ENCODE data around the gene TMEM38B.

The TMEM38B gene

DNA sequence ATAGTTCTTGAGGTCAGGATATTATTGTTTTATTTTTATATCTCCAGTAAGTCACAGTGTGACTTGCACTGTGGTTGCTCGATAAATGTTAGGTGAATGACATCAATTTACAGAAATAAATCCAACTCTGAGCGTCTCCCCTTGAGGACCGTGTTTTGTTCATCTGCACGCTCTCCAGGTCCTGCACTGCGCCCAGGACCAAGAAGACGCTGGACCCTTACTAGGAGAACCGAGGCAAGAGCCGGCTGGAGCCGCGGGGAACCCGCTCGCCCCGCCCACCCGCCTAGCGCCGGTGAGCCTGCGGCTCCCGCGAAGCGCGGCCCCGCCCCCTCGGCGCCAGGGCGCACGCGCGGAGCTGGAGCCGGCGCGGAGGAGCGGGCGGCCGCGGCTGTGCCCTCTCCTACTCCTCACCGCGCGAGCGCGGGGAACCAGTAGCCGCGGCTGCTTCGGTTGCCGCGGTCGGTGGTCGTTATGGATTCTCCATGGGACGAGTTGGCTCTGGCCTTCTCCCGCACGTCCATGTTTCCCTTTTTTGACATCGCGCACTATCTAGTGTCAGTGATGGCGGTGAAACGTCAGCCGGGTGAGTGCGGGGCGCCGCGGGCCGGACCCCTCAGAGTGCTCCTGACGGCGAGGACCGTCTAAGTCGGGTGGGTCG lies at the start of gene TMEM38B:
Gene TMEM38B, plus strand, starts transcription at position 352 of the 658 bp plus-strand sequence. Its CDS starts 120 bp downstream, at position 472.
- H3K27ac ChIP-seq: no peak within 1 kb of the TSS

DNA sequence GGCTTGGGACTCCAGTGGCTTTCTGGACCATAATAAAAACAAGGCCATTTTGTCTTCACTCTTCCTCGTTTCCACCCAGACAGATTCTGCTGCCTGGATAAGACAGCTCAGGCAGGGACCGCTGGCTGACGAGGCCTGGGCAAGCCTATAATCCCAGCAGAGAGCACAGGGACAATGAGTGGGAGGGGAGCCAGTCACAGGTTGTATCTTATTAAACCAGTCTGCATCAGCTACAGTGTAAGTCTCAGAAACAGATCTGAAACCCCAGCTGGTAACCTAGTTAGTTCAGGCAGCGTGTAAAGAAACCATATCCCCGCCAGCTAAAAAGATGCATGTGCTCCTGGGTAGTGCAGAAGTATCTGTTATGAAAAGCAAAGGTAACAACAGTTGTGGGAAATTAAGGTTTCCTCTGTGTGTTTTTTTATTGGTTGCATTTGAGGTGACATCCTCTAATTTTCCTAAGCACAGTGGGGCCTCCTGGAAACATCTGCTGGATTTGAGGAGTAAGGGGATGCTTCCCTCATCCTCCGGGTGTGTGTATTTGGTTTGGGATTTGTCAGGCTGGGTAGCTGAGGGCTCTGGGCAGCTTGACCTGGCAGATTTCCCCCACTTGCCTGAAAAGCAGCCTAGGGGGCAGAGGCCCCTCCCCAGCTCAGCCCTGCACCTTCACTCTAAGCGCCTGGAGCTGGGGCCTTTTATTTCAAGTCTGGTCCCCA lies 47.3 kb upstream of the TMEM38B start:
- H3K27ac ChIP-seq: no peak overlapping the region
- DNase-seq: no peak
- in situ Hi-C loops (cut with HindIII; ENCODE audit: low pct_ligation_motif_present, low sequenced_read_pairs): no loop called here
- TF ChIP-seq CTCF (IDR thresholded peaks at IDR 0.05; ENCODE audit: low read depth, low read length, missing control alignments): no peak
- no peaks in the 10 kb centered on the region for H3K27me3 ChIP-seq (replicated peaks)
- H3K4me3 ChIP-seq (ENCODE audit: low read depth, low read length): no peak overlapping the region
- no peaks in the 10 kb centered on the region for H3K36me3 ChIP-seq (replicated peaks)

More for the DNA sequence above, at the start of gene TMEM38B:
- in situ Hi-C loops (cut with HindIII; ENCODE audit: low pct_ligation_motif_present, low sequenced_read_pairs): no loop called here
- DNase-seq: peak; percentile 61
- Histone ChIP-seq H3K27me3 (replicated peaks) (no peaks in the 10 kb centered on the region), H3K4me3 (ENCODE audit: low read depth, low read length) (peak within 1 kb of the TSS; percentile 77), H3K36me3 (replicated peaks) (no peaks in the 10 kb centered on the region)
- no peak for TF ChIP-seq CTCF (IDR thresholded peaks at IDR 0.05; ENCODE audit: low read depth, low read length, missing control alignments)

GRCh38 chr9:105647595-105648349 lies 46.6 kb upstream of the TMEM38B start:
- DNase-seq: peak; percentile 27
- no peak for TF ChIP-seq CTCF (IDR thresholded peaks at IDR 0.05; ENCODE audit: low read depth, low read length, missing control alignments)
- H3K36me3 ChIP-seq (replicated peaks): no peaks in the 10 kb centered on the region
- no peak overlapping the region for H3K4me3 ChIP-seq (ENCODE audit: low read depth, low read length)
- no peak overlapping the region for H3K27ac ChIP-seq
- in situ Hi-C loops (cut with HindIII; ENCODE audit: low pct_ligation_motif_present, low sequenced_read_pairs): no loop called here
- no peaks in the 10 kb centered on the region for H3K27me3 ChIP-seq (replicated peaks)

DNA sequence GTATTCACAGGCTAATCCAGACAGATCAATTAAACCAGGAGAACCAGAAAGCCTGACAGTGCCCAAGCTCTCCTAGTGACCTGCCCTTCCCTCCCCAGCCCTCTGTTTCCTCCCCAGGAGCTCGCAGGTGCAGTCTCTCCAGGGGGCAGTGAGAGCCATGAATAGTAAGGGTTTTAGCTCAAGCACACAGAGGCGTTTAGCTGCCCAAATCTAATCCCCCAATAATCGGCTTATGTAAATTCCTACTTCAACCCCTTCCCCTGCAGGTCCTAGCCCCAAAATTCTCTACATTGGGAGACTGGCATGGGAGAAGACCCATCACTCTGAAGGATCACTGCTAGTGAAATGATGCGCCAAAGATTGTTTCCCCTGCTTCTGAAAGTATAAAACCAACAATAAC lies 42.5 kb upstream of the TMEM38B start:
- H3K27me3 ChIP-seq (replicated peaks): no peaks in the 10 kb centered on the region

More for the DNA sequence above, 42.5 kb upstream of the TMEM38B start:
- in situ Hi-C loops (cut with HindIII; ENCODE audit: low pct_ligation_motif_present, low sequenced_read_pairs): no loop called here
- no peak for TF ChIP-seq CTCF (IDR thresholded peaks at IDR 0.05; ENCODE audit: low read depth, low read length, missing control alignments)
- Histone ChIP-seq H3K4me3 (ENCODE audit: low read depth, low read length) (no peak overlapping the region), H3K36me3 (replicated peaks) (no peaks in the 10 kb centered on the region), H3K27ac (no peak overlapping the region)
- no peak for DNase-seq

Data from brain microvascular endothelial cell (primary cell).